RWPE2 (cell line): ENCODE data around the gene CAMK1D.

ENCODE experiments used
- ATAC-seq: fragments of 200-7000 bp; cut with Tn5 transposase; 3 replicates; pipeline ENCODE4 v1.9.1; 2021; ENCODE audit warnings: low read depth
- DNase-seq: peaks from one replicate; pipeline ENCODE4 v3.0.0-alpha.2; 2020; ENCODE audit warnings: low spot score
- H3K27ac ChIP-seq: fragments of 450-650 bp; 2 replicates; pipeline ENCODE4 v1.5.1; 2017; ENCODE audit warnings: mild to moderate bottlenecking; ENCODE audit not compliant: poor library complexity, severe bottlenecking
- H3K27me3 ChIP-seq: fragments of 250-450 bp; sonication (Bioruptor Pico); 2 replicates; pipeline ENCODE4 v1.5.1; 2021; ENCODE audit warnings: mild to moderate bottlenecking, moderate library complexity; ENCODE audit not compliant: insufficient read depth, poor library complexity, severe bottlenecking
- H3K36me3 ChIP-seq: fragments of 250-450 bp; sonication (Bioruptor Pico); 2 replicates; pipeline ENCODE4 v1.5.1; 2020; ENCODE audit warnings: low read depth, mild to moderate bottlenecking, moderate library complexity
- H3K4me1 ChIP-seq: fragments of 250-450 bp; sonication (Bioruptor Pico); 2 replicates; pipeline ENCODE4 v1.5.1; 2021; ENCODE audit warnings: mild to moderate bottlenecking, moderate library complexity; ENCODE audit not compliant: insufficient read depth, poor library complexity, severe bottlenecking
- H3K4me3 ChIP-seq: fragments of 250-450 bp; sonication (Bioruptor Pico); 2 replicates; pipeline ENCODE4 v1.5.1; 2021; ENCODE audit warnings: mild to moderate bottlenecking, moderate library complexity; ENCODE audit not compliant: severe bottlenecking
- H3K9me3 ChIP-seq: fragments of 250-450 bp; sonication (Bioruptor Pico); 2 replicates; pipeline ENCODE4 v1.5.1; 2021; ENCODE audit warnings: mild to moderate bottlenecking, moderate library complexity; ENCODE audit not compliant: severe bottlenecking
- TF ChIP-seq, protein P1 (sequence below): fragments of 450-650 bp; IDR thresholded peaks from one replicate; pipeline ENCODE4 v1.5.1; 2017; ENCODE audit warnings: mild to moderate bottlenecking, moderate library complexity; ENCODE audit not compliant: poor library complexity, severe bottlenecking

The CAMK1D gene

DNA sequence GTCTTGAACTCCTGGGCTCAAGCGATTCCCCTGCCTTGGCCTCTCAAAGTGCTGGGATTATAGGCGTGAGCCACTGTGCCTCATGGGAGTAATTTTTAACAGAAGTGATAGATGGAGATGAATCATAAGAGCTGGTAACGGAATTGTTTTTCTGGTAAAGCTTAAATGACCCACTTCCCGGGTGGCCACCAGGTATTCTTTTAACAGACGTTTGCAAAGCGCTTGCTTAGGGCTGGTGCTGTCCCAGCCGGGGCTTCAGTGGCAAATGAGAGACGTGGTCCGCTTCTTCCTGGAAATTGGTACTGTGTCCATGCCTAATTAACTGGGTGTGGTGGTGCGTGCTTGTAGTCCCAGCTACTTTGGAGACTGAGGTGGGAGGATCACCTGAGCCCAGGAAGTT lies 23.5 kb downstream of the CAMK1D start:
- no peak for DNase-seq
- Histone ChIP-seq H3K36me3 (no peaks in the 10 kb centered on the region), H3K4me1 (no peaks in the 10 kb centered on the region), H3K27ac (no peak overlapping the region), H3K4me3 (no peak overlapping the region), H3K9me3 (no peaks in the 10 kb centered on the region), H3K27me3 (no peaks in the 10 kb centered on the region)
- no peak for ATAC-seq
- TF ChIP-seq, protein P1, sequence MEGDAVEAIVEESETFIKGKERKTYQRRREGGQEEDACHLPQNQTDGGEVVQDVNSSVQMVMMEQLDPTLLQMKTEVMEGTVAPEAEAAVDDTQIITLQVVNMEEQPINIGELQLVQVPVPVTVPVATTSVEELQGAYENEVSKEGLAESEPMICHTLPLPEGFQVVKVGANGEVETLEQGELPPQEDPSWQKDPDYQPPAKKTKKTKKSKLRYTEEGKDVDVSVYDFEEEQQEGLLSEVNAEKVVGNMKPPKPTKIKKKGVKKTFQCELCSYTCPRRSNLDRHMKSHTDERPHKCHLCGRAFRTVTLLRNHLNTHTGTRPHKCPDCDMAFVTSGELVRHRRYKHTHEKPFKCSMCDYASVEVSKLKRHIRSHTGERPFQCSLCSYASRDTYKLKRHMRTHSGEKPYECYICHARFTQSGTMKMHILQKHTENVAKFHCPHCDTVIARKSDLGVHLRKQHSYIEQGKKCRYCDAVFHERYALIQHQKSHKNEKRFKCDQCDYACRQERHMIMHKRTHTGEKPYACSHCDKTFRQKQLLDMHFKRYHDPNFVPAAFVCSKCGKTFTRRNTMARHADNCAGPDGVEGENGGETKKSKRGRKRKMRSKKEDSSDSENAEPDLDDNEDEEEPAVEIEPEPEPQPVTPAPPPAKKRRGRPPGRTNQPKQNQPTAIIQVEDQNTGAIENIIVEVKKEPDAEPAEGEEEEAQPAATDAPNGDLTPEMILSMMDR = no peak

DNA sequence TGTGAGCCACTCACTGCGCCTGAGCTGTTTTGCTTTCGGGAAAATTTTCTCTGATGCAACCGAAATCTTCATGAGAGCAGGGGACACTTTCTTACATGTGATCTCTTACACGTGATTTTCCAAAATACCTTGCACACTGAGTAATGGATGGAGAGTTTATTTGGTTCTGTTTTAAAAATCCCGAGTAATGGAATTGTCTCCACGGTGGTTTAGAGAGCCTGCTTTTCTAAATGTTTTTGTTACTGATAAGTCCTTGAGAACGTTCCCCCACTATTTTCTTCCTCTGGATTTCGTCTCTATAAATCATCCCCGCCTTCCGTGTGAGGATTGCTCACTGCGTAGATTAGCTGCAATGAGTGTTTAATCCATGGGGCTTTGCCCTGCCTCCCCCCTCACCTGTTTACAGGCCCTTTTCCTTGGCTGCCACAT lies 25.7 kb downstream of the CAMK1D start:
- Histone ChIP-seq H3K4me3 (no peak overlapping the region), H3K4me1 (no peaks in the 10 kb centered on the region)

DNA sequence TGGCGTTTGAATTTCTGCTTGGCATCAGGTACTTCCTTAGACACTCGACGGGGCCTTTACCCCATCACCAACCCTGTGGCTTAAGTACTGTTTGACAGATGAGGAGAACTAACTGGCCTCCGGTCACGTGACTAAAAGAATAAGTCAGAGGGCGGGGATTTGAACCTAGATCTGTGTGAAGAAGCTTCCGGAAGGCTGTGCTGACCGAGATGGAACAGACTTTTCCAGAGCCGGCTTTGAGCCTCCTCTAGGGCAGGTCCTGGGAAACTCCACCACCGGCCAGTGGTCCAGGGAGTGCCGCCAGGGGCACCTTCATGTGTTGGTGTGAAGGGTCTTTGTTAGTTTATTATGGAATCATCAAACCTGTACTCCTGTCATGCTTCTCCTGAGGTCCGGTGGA lies 26.9 kb downstream of the CAMK1D start:
- no peaks in the 10 kb centered on the region for H3K9me3 ChIP-seq
- TF ChIP-seq, protein P1 = no peak
- H3K27ac ChIP-seq = no peak overlapping the region
- no peak for ATAC-seq
- no peak overlapping the region for H3K4me3 ChIP-seq
- DNase-seq = no peak
- H3K36me3 ChIP-seq = no peaks in the 10 kb centered on the region
- no peaks in the 10 kb centered on the region for H3K4me1 ChIP-seq
- no peaks in the 10 kb centered on the region for H3K27me3 ChIP-seq

More for the DNA sequence above, 25.7 kb downstream of the CAMK1D start:
- Histone ChIP-seq H3K36me3 (no peaks in the 10 kb centered on the region), H3K9me3 (no peaks in the 10 kb centered on the region), H3K27me3 (no peaks in the 10 kb centered on the region), H3K27ac (no peak overlapping the region)
- no peak for DNase-seq
- TF ChIP-seq, protein P1 = no peak
- ATAC-seq = no peak

DNA sequence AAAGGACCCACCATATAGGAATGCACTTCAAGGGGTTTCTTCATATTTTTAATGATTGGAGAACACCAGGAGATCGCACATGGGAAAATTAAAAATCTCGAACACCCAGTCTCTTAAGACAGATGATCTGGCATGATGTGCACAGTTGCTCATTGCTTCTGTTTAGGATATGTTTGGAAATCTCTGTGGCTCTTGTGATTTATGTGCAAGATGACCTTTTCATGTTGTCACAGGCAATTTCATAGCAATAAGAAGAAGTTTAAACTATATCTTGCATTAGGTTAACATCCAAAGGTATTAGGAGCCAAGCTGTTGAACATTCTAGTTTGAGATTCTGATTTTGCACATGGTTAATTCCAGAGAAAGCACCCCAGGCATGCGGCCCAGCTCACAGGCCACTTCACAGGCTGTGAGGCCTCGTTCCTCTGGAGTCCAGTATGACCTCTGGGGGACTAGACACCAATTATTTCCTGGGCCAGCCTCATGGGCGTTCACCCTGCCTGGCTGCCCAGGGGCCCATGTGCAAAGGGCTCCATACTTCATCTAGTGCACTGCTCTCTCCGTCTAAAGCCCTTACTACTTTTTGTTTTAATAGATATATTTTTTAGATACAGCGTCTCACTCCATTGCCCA lies 28.4 kb downstream of the CAMK1D start:
- Histone ChIP-seq H3K4me1 (no peaks in the 10 kb centered on the region), H3K36me3 (no peaks in the 10 kb centered on the region), H3K27me3 (no peaks in the 10 kb centered on the region), H3K4me3 (no peak overlapping the region), H3K27ac (no peak overlapping the region), H3K9me3 (no peaks in the 10 kb centered on the region)
- no peak for ATAC-seq
- DNase-seq = no peak
- TF ChIP-seq, protein P1 = no peak

DNA sequence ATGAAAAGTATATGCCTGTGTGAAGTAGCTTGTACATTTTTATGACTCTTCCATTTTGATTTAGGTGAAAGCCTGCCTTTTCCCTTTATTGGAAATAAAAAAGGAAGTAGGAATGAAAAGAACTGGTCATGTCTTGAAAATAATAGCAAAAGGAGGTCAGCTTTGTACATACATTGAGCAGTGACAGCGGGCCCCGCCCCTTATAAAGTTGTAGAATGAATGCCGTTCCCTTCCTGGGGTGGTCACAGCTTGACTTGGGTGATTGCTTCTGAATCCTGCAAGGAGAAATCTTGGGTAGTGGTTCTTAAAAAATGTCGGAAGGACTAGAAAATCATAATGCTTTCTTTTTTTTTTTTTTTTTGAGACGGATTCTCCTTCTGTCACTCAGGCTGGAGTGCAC lies 31.7 kb downstream of the CAMK1D start:
- ATAC-seq (no peak), DNase-seq (no peak)
- TF ChIP-seq, protein P1 = no peak
- Histone ChIP-seq H3K4me3 (no peak overlapping the region), H3K4me1 (no peaks in the 10 kb centered on the region), H3K36me3 (no peaks in the 10 kb centered on the region), H3K27ac (no peak overlapping the region), H3K27me3 (no peaks in the 10 kb centered on the region), H3K9me3 (no peaks in the 10 kb centered on the region)
